ENCODE data around the gene XPO1. TPM values are rescaled to one million over a fixed set of nuclear protein-coding genes. Genes with fewer than 3 reads are reported as not detected.

The XPO1 gene
- total and polyA plus RNA-seq, 4 donors: 15.0 to 149 (median 41.3) TPM

DNA sequence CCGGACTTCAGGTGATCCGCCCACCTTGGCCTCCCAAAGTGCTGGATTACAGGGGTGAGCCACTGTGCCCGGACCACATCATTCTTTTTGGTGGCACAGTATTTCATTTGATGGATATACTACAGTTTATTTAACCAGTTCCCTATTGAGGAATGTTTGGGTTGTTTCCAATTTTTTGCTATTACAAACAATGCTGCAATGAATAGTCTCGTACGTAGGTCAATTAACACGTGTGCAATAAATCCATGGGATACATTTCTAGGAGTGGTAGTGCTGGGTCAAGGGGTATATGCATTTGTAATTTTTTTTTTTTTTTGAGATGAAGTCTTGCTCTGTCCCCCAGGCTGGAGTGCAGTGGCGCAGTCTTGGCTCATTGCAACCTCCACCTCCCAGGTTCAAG lies 28.4 kb upstream of the XPO1 start:
- H3K36me3 ChIP-seq (ENCODE audit: control insufficient read depth in 4 of 4, insufficient read depth in 3 of 4, low read depth in 1 of 4, low read length in 3 of 4): no peaks in the 10 kb centered on the region
- no peak for DNase-seq (ENCODE audit: low spot score)
- no peak overlapping the region for H3K27ac ChIP-seq (ENCODE audit: low read depth in 1 of 2, low read length in 2 of 2)
- no peaks in the 10 kb centered on the region for H3K27me3 ChIP-seq (ENCODE audit: control insufficient read depth in 4 of 4, insufficient read depth in 4 of 4, low read length in 3 of 4)
- no peaks in the 10 kb centered on the region for H3K9me3 ChIP-seq (ENCODE audit: control insufficient read depth in 4 of 4, low read length in 3 of 4)
- no peak overlapping the region for H3K9ac ChIP-seq (ENCODE audit: low read depth in 1 of 2, low read length in 2 of 2)
- TF ChIP-seq, protein P1, sequence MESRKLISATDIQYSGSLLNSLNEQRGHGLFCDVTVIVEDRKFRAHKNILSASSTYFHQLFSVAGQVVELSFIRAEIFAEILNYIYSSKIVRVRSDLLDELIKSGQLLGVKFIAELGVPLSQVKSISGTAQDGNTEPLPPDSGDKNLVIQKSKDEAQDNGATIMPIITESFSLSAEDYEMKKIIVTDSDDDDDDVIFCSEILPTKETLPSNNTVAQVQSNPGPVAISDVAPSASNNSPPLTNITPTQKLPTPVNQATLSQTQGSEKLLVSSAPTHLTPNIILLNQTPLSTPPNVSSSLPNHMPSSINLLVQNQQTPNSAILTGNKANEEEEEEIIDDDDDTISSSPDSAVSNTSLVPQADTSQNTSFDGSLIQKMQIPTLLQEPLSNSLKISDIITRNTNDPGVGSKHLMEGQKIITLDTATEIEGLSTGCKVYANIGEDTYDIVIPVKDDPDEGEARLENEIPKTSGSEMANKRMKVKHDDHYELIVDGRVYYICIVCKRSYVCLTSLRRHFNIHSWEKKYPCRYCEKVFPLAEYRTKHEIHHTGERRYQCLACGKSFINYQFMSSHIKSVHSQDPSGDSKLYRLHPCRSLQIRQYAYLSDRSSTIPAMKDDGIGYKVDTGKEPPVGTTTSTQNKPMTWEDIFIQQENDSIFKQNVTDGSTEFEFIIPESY (IDR thresholded peaks at IDR 0.05): no peak
- TF ChIP-seq RXRA (IDR thresholded peaks at IDR 0.05) (no peak), RAD21 (IDR thresholded peaks at IDR 0.05) (no peak), ATF3 (IDR thresholded peaks at IDR 0.05) (no peak), NR2F2 (IDR thresholded peaks at IDR 0.05) (no peak), MAX (IDR thresholded peaks at IDR 0.05) (no peak)
- H3K4me1 ChIP-seq (ENCODE audit: control insufficient read depth in 4 of 4, insufficient read depth in 4 of 4, low read length in 3 of 4): no peaks in the 10 kb centered on the region
- no peak overlapping the region for H3K4me3 ChIP-seq (ENCODE audit: low read depth in 1 of 3, low read length in 3 of 3)
- WGBS: 77% methylated on average over 7 of the region's 7 CpGs

DNA sequence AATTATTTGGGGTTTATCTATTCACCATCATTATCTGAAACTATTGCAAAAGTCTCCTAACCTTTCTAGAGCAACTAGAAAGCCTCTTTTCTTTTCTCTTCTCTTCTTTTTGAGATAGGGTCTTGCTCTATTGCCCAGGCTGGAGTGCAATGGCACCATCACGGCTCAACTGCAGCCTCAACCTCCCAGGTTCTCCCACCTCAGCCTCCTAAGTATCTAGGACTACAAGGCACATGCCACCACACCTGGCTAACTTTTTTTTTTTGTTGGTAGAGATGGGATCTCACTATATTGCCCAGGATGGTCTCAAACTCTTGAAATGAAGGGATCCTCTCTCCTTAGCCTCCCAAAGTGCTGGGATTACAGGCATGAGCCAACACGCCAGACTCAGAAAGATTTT lies 24.5 kb upstream of the XPO1 start:
- no peak overlapping the region for H3K9ac ChIP-seq (ENCODE audit: low read depth in 1 of 2, low read length in 2 of 2)
- H3K36me3 ChIP-seq (ENCODE audit: control insufficient read depth in 4 of 4, insufficient read depth in 3 of 4, low read depth in 1 of 4, low read length in 3 of 4): no peaks in the 10 kb centered on the region
- DNase-seq (ENCODE audit: low spot score): no peak
- H3K27ac ChIP-seq (ENCODE audit: low read depth in 1 of 2, low read length in 2 of 2): no peak overlapping the region
- no peak overlapping the region for H3K4me3 ChIP-seq (ENCODE audit: low read depth in 1 of 3, low read length in 3 of 3)
- no peak for TF ChIP-seq JUND (IDR thresholded peaks at IDR 0.05)
- TF ChIP-seq EGR1 (IDR thresholded peaks at IDR 0.05; ENCODE audit: low read depth in 2 of 2): no peak
- TF ChIP-seq GABPA (IDR thresholded peaks at IDR 0.05 in 1 of 2, conservative IDR thresholded peaks at IDR 0.05 in 1 of 2): no peak
- TF ChIP-seq SP1 (IDR thresholded peaks at IDR 0.05): no peak
- no peak for TF ChIP-seq ATF3 (IDR thresholded peaks at IDR 0.05)
- TF ChIP-seq, protein P2, sequence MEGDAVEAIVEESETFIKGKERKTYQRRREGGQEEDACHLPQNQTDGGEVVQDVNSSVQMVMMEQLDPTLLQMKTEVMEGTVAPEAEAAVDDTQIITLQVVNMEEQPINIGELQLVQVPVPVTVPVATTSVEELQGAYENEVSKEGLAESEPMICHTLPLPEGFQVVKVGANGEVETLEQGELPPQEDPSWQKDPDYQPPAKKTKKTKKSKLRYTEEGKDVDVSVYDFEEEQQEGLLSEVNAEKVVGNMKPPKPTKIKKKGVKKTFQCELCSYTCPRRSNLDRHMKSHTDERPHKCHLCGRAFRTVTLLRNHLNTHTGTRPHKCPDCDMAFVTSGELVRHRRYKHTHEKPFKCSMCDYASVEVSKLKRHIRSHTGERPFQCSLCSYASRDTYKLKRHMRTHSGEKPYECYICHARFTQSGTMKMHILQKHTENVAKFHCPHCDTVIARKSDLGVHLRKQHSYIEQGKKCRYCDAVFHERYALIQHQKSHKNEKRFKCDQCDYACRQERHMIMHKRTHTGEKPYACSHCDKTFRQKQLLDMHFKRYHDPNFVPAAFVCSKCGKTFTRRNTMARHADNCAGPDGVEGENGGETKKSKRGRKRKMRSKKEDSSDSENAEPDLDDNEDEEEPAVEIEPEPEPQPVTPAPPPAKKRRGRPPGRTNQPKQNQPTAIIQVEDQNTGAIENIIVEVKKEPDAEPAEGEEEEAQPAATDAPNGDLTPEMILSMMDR (IDR thresholded peaks at IDR 0.05; ENCODE audit: low read depth, low read length, missing input control): no peak
- TF ChIP-seq, protein P3, sequence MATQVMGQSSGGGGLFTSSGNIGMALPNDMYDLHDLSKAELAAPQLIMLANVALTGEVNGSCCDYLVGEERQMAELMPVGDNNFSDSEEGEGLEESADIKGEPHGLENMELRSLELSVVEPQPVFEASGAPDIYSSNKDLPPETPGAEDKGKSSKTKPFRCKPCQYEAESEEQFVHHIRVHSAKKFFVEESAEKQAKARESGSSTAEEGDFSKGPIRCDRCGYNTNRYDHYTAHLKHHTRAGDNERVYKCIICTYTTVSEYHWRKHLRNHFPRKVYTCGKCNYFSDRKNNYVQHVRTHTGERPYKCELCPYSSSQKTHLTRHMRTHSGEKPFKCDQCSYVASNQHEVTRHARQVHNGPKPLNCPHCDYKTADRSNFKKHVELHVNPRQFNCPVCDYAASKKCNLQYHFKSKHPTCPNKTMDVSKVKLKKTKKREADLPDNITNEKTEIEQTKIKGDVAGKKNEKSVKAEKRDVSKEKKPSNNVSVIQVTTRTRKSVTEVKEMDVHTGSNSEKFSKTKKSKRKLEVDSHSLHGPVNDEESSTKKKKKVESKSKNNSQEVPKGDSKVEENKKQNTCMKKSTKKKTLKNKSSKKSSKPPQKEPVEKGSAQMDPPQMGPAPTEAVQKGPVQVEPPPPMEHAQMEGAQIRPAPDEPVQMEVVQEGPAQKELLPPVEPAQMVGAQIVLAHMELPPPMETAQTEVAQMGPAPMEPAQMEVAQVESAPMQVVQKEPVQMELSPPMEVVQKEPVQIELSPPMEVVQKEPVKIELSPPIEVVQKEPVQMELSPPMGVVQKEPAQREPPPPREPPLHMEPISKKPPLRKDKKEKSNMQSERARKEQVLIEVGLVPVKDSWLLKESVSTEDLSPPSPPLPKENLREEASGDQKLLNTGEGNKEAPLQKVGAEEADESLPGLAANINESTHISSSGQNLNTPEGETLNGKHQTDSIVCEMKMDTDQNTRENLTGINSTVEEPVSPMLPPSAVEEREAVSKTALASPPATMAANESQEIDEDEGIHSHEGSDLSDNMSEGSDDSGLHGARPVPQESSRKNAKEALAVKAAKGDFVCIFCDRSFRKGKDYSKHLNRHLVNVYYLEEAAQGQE (IDR thresholded peaks at IDR 0.05): no peak
- no peak for TF ChIP-seq TAF1 (conservative IDR thresholded peaks at IDR 0.05)
- no peak for TF ChIP-seq NR2F2 (IDR thresholded peaks at IDR 0.05)
- no peak for TF ChIP-seq MAX (IDR thresholded peaks at IDR 0.05)
- TF ChIP-seq HNF4A (conservative IDR thresholded peaks at IDR 0.05): no peak
- no peak for TF ChIP-seq YY1 (IDR thresholded peaks at IDR 0.05)
- no peak for TF ChIP-seq HNF4G (IDR thresholded peaks at IDR 0.05)
- no peak for TF ChIP-seq FOXA1 (IDR thresholded peaks at IDR 0.05)
- no peak for TF ChIP-seq FOXA2 (IDR thresholded peaks at IDR 0.05)
- TF ChIP-seq, protein P1 (IDR thresholded peaks at IDR 0.05): no peak
- TF ChIP-seq RXRA (IDR thresholded peaks at IDR 0.05): no peak
- TF ChIP-seq RAD21 (IDR thresholded peaks at IDR 0.05): no peak
- H3K4me1 ChIP-seq (ENCODE audit: control insufficient read depth in 4 of 4, insufficient read depth in 4 of 4, low read length in 3 of 4): no peaks in the 10 kb centered on the region
- 97% methylated on average over 2 of the region's 2 CpGs for WGBS
- H3K9me3 ChIP-seq (ENCODE audit: control insufficient read depth in 4 of 4, low read length in 3 of 4): no peaks in the 10 kb centered on the region
- no peaks in the 10 kb centered on the region for H3K27me3 ChIP-seq (ENCODE audit: control insufficient read depth in 4 of 4, insufficient read depth in 4 of 4, low read length in 3 of 4)
